GM12878 (cell line): Measurements from ENCODE around the gene TBC1D30. TPM values are rescaled to one million over a fixed set of nuclear protein-coding genes. Genes with fewer than 3 reads are reported as not detected.

Experiments used
- ATAC-seq: fragments of 200-7000 bp; cut with Tn5 transposase; 3 replicates; pipeline ENCODE4 v1.9.1; 2020; ENCODE audit warnings: mild to moderate bottlenecking, moderate library complexity
- BruUV-seq: library from RNA; stranded (reverse); fragments of 400-500 nt; replicated peaks from 2 replicates; lab custom pipeline; 2021; lab: Mats Ljungman, UMichigan
- CTCF ChIA-PET: fragments of 300-600 bp; sonication (Branson Sonifier 250); formaldehyde crosslinking; extraction: SDS; loops from one replicate; lab custom pipeline; 2021; ENCODE audit warnings: inconsistent platforms; lab: Yijun Ruan, JAX
- POLR2A ChIA-PET: fragments of 350-600 bp; formaldehyde crosslinking; extraction: SDS; loops from one replicate; lab custom pipeline; 2021; ENCODE audit warnings: inconsistent platforms; lab: Charles Lee
- RAD21 ChIA-PET: fragments of 300-600 bp; sonication (Branson Sonifier 250); formaldehyde crosslinking; loops from one replicate; lab custom pipeline; 2023; ENCODE audit warnings: antibody characterized with exemption; ENCODE audit not compliant: unreplicated experiment; lab: Charles Lee
- SMC1A ChIA-PET: fragments of 300-600 bp; sonication (Branson Sonifier 250); formaldehyde crosslinking; loops from one replicate; lab custom pipeline; 2023; ENCODE audit not compliant: unreplicated experiment, uncharacterized antibody; lab: Charles Lee
- DNase-seq: peaks from one replicate; pipeline ENCODE4 v3.0.0-alpha.2; 2011; ENCODE audit warnings: low read depth, low spot score
- FAIRE-seq: peaks from 3 replicates; lab custom pipeline; 2011; peaks lifted over from hg19 to GRCh38; lab: Jason Lieb, UNC
- H2AFZ ChIP-seq: 2 replicates; pipeline ENCODE4 v1.6.0; 2011; ENCODE audit warnings: low read depth, low read length, control low read depth; ENCODE audit not compliant: control insufficient read depth
- H3K27ac ChIP-seq: 2 replicates; pipeline ENCODE4 v1.5.1; 2011; ENCODE audit warnings: control low read depth; ENCODE audit not compliant: control insufficient read depth, insufficient read depth
- H3K27me3 ChIP-seq, 2 experiments: replicated peaks in 1 of 2; 2 replicates each; pipeline versions ENCODE4 v1.6.0 to v1.6.1; 2011; ENCODE audit warnings: low read length in 1 of 2; ENCODE audit not compliant: control insufficient read depth in 2 of 2, insufficient read depth in 2 of 2
- H3K36me3 ChIP-seq, 2 experiments: 2 replicates each; pipeline ENCODE4 v1.5.1; 2011; ENCODE audit warnings: low read length in 1 of 2; ENCODE audit not compliant: control insufficient read depth in 2 of 2, insufficient read depth in 2 of 2
- H3K4me1 ChIP-seq: 2 replicates; pipeline ENCODE4 v1.6.1; 2011; ENCODE audit warnings: mild to moderate bottlenecking, low read length, moderate library complexity, mixed read lengths; ENCODE audit not compliant: control insufficient read depth, insufficient read depth
- H3K4me2 ChIP-seq: 2 replicates; pipeline ENCODE4 v1.6.0; 2011; ENCODE audit warnings: control low read depth; ENCODE audit not compliant: control insufficient read depth, insufficient read depth
- H3K4me3 ChIP-seq: fragments of 200-600 bp; sonication (generic); 2 replicates; pipeline ENCODE4 v1.5.1; 2016
- H3K79me2 ChIP-seq: 2 replicates; pipeline ENCODE4 v1.6.0; 2011; ENCODE audit warnings: low read length; ENCODE audit not compliant: control insufficient read depth, insufficient read depth
- H3K9ac ChIP-seq: 2 replicates; pipeline ENCODE4 v1.8.0; 2011; ENCODE audit warnings: low read length, control low read depth, mixed read lengths; ENCODE audit not compliant: control insufficient read depth, insufficient read depth
- H3K9me3 ChIP-seq: replicated peaks from 3 replicates; pipeline ENCODE4 v1.5.1; 2011; ENCODE audit warnings: mild to moderate bottlenecking, low read length; ENCODE audit not compliant: control insufficient read depth, insufficient read depth
- H4K20me1 ChIP-seq: 2 replicates; pipeline ENCODE4 v1.6.0; 2011; ENCODE audit not compliant: control insufficient read depth, insufficient read depth
- BCL11A ChIP-seq: IDR thresholded peaks from 2 replicates; pipeline ENCODE4 v1.6.1; 2011; ENCODE audit warnings: low read depth, low read length
- EGR1 ChIP-seq, 2 experiments: IDR thresholded peaks; 1 replicate in 1 of 2; 2 replicates in 1 of 2; pipeline ENCODE4 v1.6.1; 2011 to 2012; ENCODE audit warnings: low read depth in 2 of 2, low read length in 2 of 2, borderline replicate concordance in 1 of 2, mild to moderate bottlenecking in 1 of 2, moderate library complexity in 1 of 2
- EZH2 ChIP-seq: IDR thresholded peaks from 2 replicates; pipeline ENCODE4 v1.6.1; 2012; ENCODE audit warnings: low read depth, mild to moderate bottlenecking, control low read depth, inconsistent platforms, low read length, borderline replicate concordance; ENCODE audit not compliant: control insufficient read depth
- MEF2A ChIP-seq: IDR thresholded peaks from 2 replicates; pipeline ENCODE4 v1.6.1; 2011; ENCODE audit warnings: low read depth, mild to moderate bottlenecking, low read length, moderate library complexity; ENCODE audit not compliant: insufficient read depth
- MEF2B ChIP-seq: fragments of 450-650 bp; IDR thresholded peaks from 2 replicates; pipeline ENCODE4 v1.6.1; 2018; ENCODE audit warnings: mild to moderate bottlenecking, moderate library complexity; ENCODE audit not compliant: partially characterized antibody, poor library complexity, severe bottlenecking
- RFX5 ChIP-seq: IDR thresholded peaks from 2 replicates; pipeline ENCODE4 v1.6.1; 2011; ENCODE audit warnings: low read depth, low read length, improper control_type of control experiment
- SPI1 ChIP-seq: IDR thresholded peaks from 2 replicates; pipeline ENCODE4 v1.6.1; 2011; ENCODE audit warnings: low read depth, mild to moderate bottlenecking, low read length, moderate library complexity, borderline replicate concordance; ENCODE audit not compliant: insufficient read depth
- YY1 ChIP-seq: IDR thresholded peaks from 2 replicates; pipeline ENCODE4 v1.6.1; 2011; ENCODE audit warnings: low read depth, mild to moderate bottlenecking, low read length
- ZNF217 ChIP-seq: fragments of 450-650 bp; IDR thresholded peaks from 2 replicates; pipeline ENCODE4 v1.6.1; 2017; ENCODE audit warnings: antibody characterized with exemption, mild to moderate bottlenecking
- WGBS: methylation state at CpG from one replicate; pipeline ENCODE4 v1.1.6; 2016; ENCODE audit warnings: low lambda C conversion rate; ENCODE audit not compliant: insufficient replicate concordance, insufficient coverage; ENCODE audit errors: missing lambda C conversion rate; 5-methylcytosine and 5-hydroxymethylcytosine counted together
- in situ Hi-C: fragments of 300-500 bp; cut with MboI; formaldehyde crosslinking; loops from 9 replicates; pipeline ENCODE4 v1.14.3; 2018; ENCODE audit warnings: mixed read lengths
- intact Hi-C: fragments of 100-400 bp; cut with micrococcal nuclease; formaldehyde crosslinking; loops from one replicate; pipeline ENCODE4 v1.14.2; 2022; ENCODE audit not compliant: unreplicated experiment
- polyA plus RNA-seq, 11 experiments: library from polyadenylated mRNA; depleted of rRNA in 4 of 11; unstranded in 6 of 11; stranded (reverse) in 5 of 11; fragments of >200 nt; fragmentation: Nextera tagmentation in 4 of 11; fragmentation: Illumina TruSeq in 1 of 11; extraction: Ambion mirVana in 4 of 11; extraction: Trizol in 1 of 11; gene quantifications; 1 replicate in 1 of 11; 2 replicates in 10 of 11; pipeline versions ENCODE4 v1.2.1 to v1.2.3, GENCODE V29; 2011 to 2016; ENCODE audit warnings: inconsistent platforms in 2 of 11, missing spikeins in 2 of 11, low read depth in 1 of 11
- total RNA-seq, 4 experiments: library from RNA; depleted of rRNA in 3 of 4; stranded (reverse); fragments of >200 nt in 3 of 4; fragmentation: Illumina TruSeq in 1 of 4; extraction: Trizol in 1 of 4; gene quantifications; 2 replicates each; pipeline versions ENCODE4 v1.2.1 to v1.2.3, GENCODE V29; 2013 to 2021
- TF ChIP-seq, protein P1 (sequence below), 3 experiments: IDR thresholded peaks in 2 of 3; conservative IDR thresholded peaks in 1 of 3; 2 replicates each; pipeline ENCODE4 v1.5.1; 2011; ENCODE audit warnings: low read depth in 3 of 3, low read length in 3 of 3, mild to moderate bottlenecking in 3 of 3, control low read depth in 2 of 3, moderate library complexity in 2 of 3, inconsistent platforms in 1 of 3, mixed read lengths in 1 of 3; ENCODE audit not compliant: control insufficient read depth in 2 of 3, insufficient read depth in 1 of 3; ENCODE audit errors: extremely low read depth in 1 of 3

The TBC1D30 gene
- total and polyA plus RNA-seq, 10 of the 15 experiments (the other 5 are each of a cell fraction or from before 2014, with no cell fraction given) = 1.2 to 23.3 (median 11.1) TPM

DNA sequence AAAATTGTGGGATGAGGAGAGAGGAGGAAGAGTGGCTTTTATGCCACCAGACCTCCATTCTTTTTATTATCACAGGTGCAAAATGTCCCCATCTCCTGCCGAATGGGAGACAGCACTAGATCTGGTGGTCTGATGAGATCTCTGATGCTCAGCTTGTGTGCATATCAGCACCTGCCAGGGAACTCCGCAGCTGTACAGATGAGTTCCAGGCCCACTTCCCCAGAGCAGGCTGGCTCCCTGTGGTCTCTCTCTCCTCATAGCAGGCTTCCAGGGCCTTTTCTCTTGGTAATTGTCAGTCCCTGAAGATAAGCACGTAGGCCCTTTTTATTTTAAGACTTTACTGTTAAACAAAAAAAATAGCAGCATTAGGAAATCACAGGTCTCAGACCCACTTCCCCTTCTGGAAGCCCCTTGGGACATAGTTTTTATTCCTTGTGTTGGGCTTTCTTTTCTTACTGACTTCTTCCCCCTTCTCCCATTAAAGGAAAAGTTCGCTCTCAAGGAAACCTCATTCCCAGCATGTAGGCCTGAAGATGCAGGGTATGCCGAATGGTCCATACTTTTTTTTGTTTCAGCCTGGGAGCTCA lies 4.5 kb upstream of the TBC1D30 start:
- ChIA-PET RAD21 (interaction anchor here (1.4 kb wide), 2 partner anchors 18 to 63 kb away, joined by 4 to 5 read pairs; no protein-coding TSS in a partner anchor), CTCF (interaction anchor here (0.7 to 2.5 kb wide), 6 partner anchors 11 to 71 kb away, joined by 4 to 12 read pairs (median 6); no protein-coding TSS in a partner anchor), SMC1A (interaction anchor here (1.3 to 1.8 kb wide), 3 partner anchors 11 to 85 kb away, joined by 3 to 5 read pairs (median 3); no protein-coding TSS in a partner anchor), POLR2A (interaction anchor here (0.6 to 1.9 kb wide), 2 partner anchors 11 to 67 kb away, joined by 5 to 6 read pairs; no protein-coding TSS in a partner anchor)
- Histone ChIP-seq H3K27ac (no peak overlapping the region), H3K4me3 (no peak overlapping the region), H3K27me3 (peaks cover 0 to 2% of the 10 kb centered on the region in 2 experiments; a peak in 2 of 4 replicates), H3K79me2 (peaks cover 7% of the 10 kb centered on the region), H3K36me3 (no peaks in the 10 kb centered on the region), H3K4me2 (no peak overlapping the region), H3K4me1 (no peaks in the 10 kb centered on the region), H3K9ac (no peak overlapping the region), H3K9me3 (no peaks in the 10 kb centered on the region; the same call in 2 of the 3 replicates), H2AFZ (no peak overlapping the region), H4K20me1 (no peaks in the 10 kb centered on the region)
- BruUV-seq = no TSS peak
- intact Hi-C loops = no loop called here
- FAIRE-seq = no peak
- no peak for ATAC-seq
- TF ChIP-seq RFX5 (no peak), MEF2B (peak; percentile 57), SPI1 (peak; percentile 29; the same call in 1 of the 2 replicates), YY1 (no peak), BCL11A (no peak)
- WGBS = 31% methylated on average over 5 of the region's 5 CpGs
- in situ Hi-C loops = no loop called here
- no peak for DNase-seq

DNA sequence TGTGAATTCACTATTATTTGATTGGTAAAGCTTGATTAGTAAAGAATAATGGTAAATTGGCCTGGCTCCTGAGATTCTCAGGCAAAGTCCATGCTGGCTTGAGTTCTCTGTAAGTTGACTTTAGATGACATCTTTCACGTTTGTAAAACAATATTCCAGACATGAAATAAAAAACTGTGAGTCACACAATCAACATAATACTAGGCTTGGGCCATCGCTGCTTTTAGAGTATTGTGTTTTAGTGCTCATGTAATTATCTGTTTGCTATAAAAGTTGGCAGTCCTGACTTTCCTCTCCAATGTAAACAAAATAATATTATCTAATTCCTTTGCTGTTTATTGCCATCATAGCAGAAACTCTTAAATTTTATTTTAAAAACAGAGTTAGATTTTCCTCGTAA lies 3.9 kb upstream of the TBC1D30 start:
- Histone ChIP-seq H3K9ac (no peak overlapping the region), H3K27ac (no peak overlapping the region), H3K4me3 (no peak overlapping the region), H3K36me3 (no peaks in the 10 kb centered on the region), H2AFZ (no peak overlapping the region), H3K4me1 (no peaks in the 10 kb centered on the region), H4K20me1 (no peaks in the 10 kb centered on the region), H3K9me3 (no peaks in the 10 kb centered on the region; the same call in 2 of the 3 replicates), H3K79me2 (peaks cover 14% of the 10 kb centered on the region), H3K27me3 (peaks cover 0 to 2% of the 10 kb centered on the region in 2 experiments; a peak in 2 of 4 replicates), H3K4me2 (no peak overlapping the region)
- RAD21 ChIA-PET = interaction anchor here (1.4 to 2.0 kb wide), 3 partner anchors 19 to 63 kb away, joined by 4 to 7 read pairs (median 5); no protein-coding TSS in a partner anchor
- BruUV-seq = no TSS peak
- in situ Hi-C loops = no loop called here
- SMC1A ChIA-PET = interaction anchor here (1.3 to 1.8 kb wide), 3 partner anchors 11 to 84 kb away, joined by 3 to 5 read pairs (median 3); no protein-coding TSS in a partner anchor
- DNase-seq = no peak
- CTCF ChIA-PET = interaction anchor here (1.4 to 2.5 kb wide), 5 partner anchors 11 to 271 kb away, joined by 3 to 12 read pairs (median 4); no protein-coding TSS in a partner anchor
- intact Hi-C loops = no loop called here
- TF ChIP-seq ZNF217 = no peak
- TF ChIP-seq MEF2A = no peak
- TF ChIP-seq, protein P1, sequence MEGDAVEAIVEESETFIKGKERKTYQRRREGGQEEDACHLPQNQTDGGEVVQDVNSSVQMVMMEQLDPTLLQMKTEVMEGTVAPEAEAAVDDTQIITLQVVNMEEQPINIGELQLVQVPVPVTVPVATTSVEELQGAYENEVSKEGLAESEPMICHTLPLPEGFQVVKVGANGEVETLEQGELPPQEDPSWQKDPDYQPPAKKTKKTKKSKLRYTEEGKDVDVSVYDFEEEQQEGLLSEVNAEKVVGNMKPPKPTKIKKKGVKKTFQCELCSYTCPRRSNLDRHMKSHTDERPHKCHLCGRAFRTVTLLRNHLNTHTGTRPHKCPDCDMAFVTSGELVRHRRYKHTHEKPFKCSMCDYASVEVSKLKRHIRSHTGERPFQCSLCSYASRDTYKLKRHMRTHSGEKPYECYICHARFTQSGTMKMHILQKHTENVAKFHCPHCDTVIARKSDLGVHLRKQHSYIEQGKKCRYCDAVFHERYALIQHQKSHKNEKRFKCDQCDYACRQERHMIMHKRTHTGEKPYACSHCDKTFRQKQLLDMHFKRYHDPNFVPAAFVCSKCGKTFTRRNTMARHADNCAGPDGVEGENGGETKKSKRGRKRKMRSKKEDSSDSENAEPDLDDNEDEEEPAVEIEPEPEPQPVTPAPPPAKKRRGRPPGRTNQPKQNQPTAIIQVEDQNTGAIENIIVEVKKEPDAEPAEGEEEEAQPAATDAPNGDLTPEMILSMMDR (IDR thresholded peaks at IDR 0.05 in 2 of 3, conservative IDR thresholded peaks at IDR 0.05 in 1 of 3; ENCODE audit: control insufficient read depth in 2 of 3, extremely low read depth in 1 of 3, insufficient read depth in 1 of 3, low read depth in 3 of 3, low read length in 3 of 3) = no peak
- TF ChIP-seq EZH2 = no peak
- TF ChIP-seq EGR1 (IDR thresholded peaks at IDR 0.05; ENCODE audit: borderline replicate concordance in 1 of 2, low read depth in 2 of 2, low read length in 2 of 2) = no peak
- POLR2A ChIA-PET = interaction anchor here (1.9 kb wide), 1 partner anchor 10 kb away, joined by 6 read pairs; no protein-coding TSS in a partner anchor
- no peak for ATAC-seq
- WGBS = 23% methylated on average over 3 of the region's 3 CpGs
- FAIRE-seq = no peak
